ENCODE measurements around the gene FLT3.
"Not testable (repeated sequence)": the region's sequence is repeated elsewhere in the genome, so short reads cannot be mapped to it uniquely, and the experiment has no call there.

Gene FLT3

GRCh38 chr13:28043224-28043623, 57.2 kb downstream of the FLT3 start:
- DNase-seq = no peak

GRCh38 chr13:28041501-28041900, 58.9 kb downstream of the FLT3 start:
- no peak for DNase-seq

- no peak for DNase-seq
These were observed 59.3 kb downstream of the FLT3 start for GRCh38 chr13:28041031-28041461.

- DNase-seq = no peak
These were observed 63.0 kb downstream of the FLT3 start for GRCh38 chr13:28037399-28037798.

GRCh38 chr13:28035146-28035782, 65.1 kb downstream of the FLT3 start:
- no peak for DNase-seq

GRCh38 chr13:28033894-28034655, 66.3 kb downstream of the FLT3 start:
- no peak for DNase-seq

- DNase-seq = not testable (repeated sequence)
These were observed 67.9 kb downstream of the FLT3 start for GRCh38 chr13:28032438-28032837.

GRCh38 chr13:28031896-28032288, 68.5 kb downstream of the FLT3 start:
- no peak for DNase-seq

GRCh38 chr13:28031220-28031895, 69.0 kb downstream of the FLT3 start:
- no peak for DNase-seq

- no peak for DNase-seq
These were observed 72.6 kb downstream of the FLT3 start for GRCh38 chr13:28027607-28028364.

GRCh38 chr13:28027071-28027470, 73.3 kb downstream of the FLT3 start:
- DNase-seq = no peak

GRCh38 chr13:28026508-28026907, 73.9 kb downstream of the FLT3 start:
- no peak for DNase-seq

GRCh38 chr13:28022848-28023518, 77.4 kb downstream of the FLT3 start:
- DNase-seq = no peak

GRCh38 chr13:28014301-28014700, 86.1 kb downstream of the FLT3 start:
- DNase-seq = no peak

GRCh38 chr13:28013482-28013881, 86.9 kb downstream of the FLT3 start:
- DNase-seq = no peak

- DNase-seq = no peak
These were observed 87.5 kb downstream of the FLT3 start for GRCh38 chr13:28012896-28013295.

- DNase-seq = no peak
These were observed 88.0 kb downstream of the FLT3 start for GRCh38 chr13:28012383-28012782.

GRCh38 chr13:28010046-28010445, 90.3 kb downstream of the FLT3 start:
- no peak for DNase-seq

- not testable (repeated sequence) for DNase-seq
These were observed 95.4 kb downstream of the FLT3 start for GRCh38 chr13:28005016-28005415.

- no peak for DNase-seq
These were observed 97.3 kb downstream of the FLT3 start for GRCh38 chr13:28002886-28003698.

- DNase-seq = no peak
These were observed 98.4 kb downstream of the FLT3 start for GRCh38 chr13:28001837-28002473.
